ENCODE measurements around the gene CCDC7. TPM values are rescaled to one million over a fixed set of nuclear protein-coding genes. Genes with fewer than 3 reads are reported as not detected.
"Not testable (repeated sequence)": the region's sequence is repeated elsewhere in the genome, so short reads cannot be mapped to it uniquely, and the experiment has no call there.

Gene CCDC7
- total RNA-seq, 2 donors from 2014 or later, result 21.9 to 22.7 TPM

GRCh38 chr10:32646535-32646934, 200.6 kb downstream of the CCDC7 start:
- peaks cover 0 to 18% of the 10 kb centered on the region in 2 donors for H3K9me3 ChIP-seq
- H3K27me3 ChIP-seq, result no peaks in the 10 kb centered on the region
- no peaks in the 10 kb centered on the region for H3K4me1 ChIP-seq
- no peak for DNase-seq (ENCODE audit: low spot score)
- no peaks in the 10 kb centered on the region for H3K36me3 ChIP-seq
- no peak overlapping the region for H3K4me3 ChIP-seq
- no peak for TF ChIP-seq CTCF (IDR thresholded peaks at IDR 0.05)
- no peak overlapping the region for H3K27ac ChIP-seq

DNA sequence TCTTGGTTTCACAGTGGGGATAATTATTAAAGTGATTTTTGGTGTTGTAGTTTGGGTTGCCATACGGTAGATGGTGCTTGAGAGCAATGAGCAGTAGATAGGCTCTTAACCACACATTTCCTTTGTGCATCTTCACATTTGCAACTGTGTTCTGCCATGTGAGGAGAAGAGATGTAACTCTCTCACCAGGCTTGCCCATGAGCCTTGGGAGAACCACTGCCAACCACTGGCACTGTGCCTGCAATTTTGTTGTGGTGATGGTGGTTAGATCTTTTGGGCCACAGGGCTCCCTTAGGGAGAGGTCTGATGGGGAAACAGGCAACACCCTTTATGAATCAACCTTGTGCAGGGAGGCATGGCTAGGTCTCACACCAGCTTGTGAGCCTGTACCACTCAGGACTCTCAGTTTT, 204.3 kb downstream of the CCDC7 start:
- Histone ChIP-seq H3K27ac (no peak overlapping the region), H3K9me3 (peaks cover 0 to 36% of the 10 kb centered on the region in 2 donors), H3K4me3 (no peak overlapping the region), H3K4me1 (no peaks in the 10 kb centered on the region), H3K36me3 (no peaks in the 10 kb centered on the region), H3K27me3 (no peaks in the 10 kb centered on the region)
- TF ChIP-seq CTCF (IDR thresholded peaks at IDR 0.05), result no peak
- no peak for DNase-seq (ENCODE audit: low spot score)

DNA sequence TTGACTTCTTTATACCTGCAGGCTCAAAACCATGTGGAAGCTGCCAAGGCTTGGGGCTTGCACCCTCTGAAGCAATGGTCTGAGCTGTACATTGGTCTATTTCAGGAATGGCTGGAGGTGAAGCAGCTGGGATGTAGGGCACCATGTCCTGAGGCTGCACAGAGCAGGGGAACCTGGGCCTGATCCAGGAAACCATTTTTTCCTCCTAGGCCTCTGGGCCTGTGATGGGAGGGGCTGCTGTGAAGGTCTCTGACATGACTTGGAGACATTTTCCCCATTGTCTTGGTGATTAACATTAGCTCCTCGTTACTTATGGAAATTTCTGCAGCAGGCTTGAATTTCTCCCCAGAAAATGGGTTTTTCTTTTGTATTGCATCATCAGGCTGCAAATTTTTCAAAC, 211.5 kb downstream of the CCDC7 start:
- H3K27me3 ChIP-seq; H3K27ac ChIP-seq; H3K4me1 ChIP-seq; DNase-seq (ENCODE audit: low spot score); H3K4me3 ChIP-seq; H3K36me3 ChIP-seq: not testable (repeated sequence)
- peaks cover 0 to 46% of the 10 kb centered on the region in 2 donors for H3K9me3 ChIP-seq

DNA sequence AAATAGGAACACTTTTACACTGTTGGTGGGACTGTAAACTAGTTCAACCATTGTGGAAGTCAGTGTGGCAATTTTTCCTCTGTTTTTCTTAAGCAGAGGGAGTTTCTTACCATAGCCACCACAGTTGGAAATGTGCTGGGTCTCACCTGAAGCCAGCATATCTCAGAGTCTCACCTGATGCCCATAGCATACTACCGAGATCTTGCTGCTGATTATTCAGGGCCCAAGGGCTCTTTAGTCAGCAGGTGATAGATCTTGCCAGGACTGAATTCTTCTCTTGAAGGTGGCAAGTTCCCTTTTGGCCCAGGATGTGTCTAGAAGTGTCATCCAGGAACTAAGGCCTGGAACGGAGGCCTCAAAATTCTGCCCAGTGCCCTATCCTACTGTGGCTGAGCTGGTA, 215.4 kb downstream of the CCDC7 start:
- Histone ChIP-seq H3K4me1 (no peaks in the 10 kb centered on the region), H3K4me3 (no peak overlapping the region)

GRCh38 chr10:32680803-32681557, 235.0 kb downstream of the CCDC7 start:
- TF ChIP-seq CTCF (IDR thresholded peaks at IDR 0.05), result no peak
- no peaks in the 10 kb centered on the region for H3K4me1 ChIP-seq

More for the DNA sequence above, 215.4 kb downstream of the CCDC7 start:
- no peak for TF ChIP-seq CTCF (IDR thresholded peaks at IDR 0.05)
- Histone ChIP-seq H3K27me3 (no peaks in the 10 kb centered on the region), H3K9me3 (peaks cover 0 to 11% of the 10 kb centered on the region in 2 donors), H3K36me3 (no peaks in the 10 kb centered on the region), H3K27ac (no peak overlapping the region)
- DNase-seq (ENCODE audit: low spot score), result no peak

DNA sequence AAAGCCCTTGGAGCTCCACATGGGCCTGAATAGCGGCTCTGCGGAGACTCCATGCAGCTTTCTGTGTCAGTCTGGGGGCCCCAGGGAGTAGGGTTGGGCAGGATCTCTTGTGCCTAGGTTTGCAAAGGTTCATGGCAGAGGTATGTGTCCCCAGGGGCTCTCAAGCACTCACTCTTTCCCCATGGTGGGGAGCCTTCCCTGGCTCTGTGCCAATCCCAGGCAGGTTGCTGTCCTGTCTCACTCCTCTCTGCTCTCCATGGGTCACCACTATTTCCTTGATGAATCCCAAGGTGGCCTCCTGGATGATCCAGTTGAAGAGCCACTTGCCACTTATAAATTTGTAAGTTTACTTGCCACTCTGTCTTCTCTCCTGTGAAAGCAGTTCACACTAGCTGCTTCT, 238.4 kb downstream of the CCDC7 start:
- no peaks in the 10 kb centered on the region for H3K4me1 ChIP-seq
- H3K27me3 ChIP-seq, result no peaks in the 10 kb centered on the region
- no peak overlapping the region for H3K27ac ChIP-seq
- no peak for TF ChIP-seq CTCF (IDR thresholded peaks at IDR 0.05)
- H3K36me3 ChIP-seq, result no peaks in the 10 kb centered on the region
- peaks cover 0 to 10% of the 10 kb centered on the region in 2 donors for H3K9me3 ChIP-seq
- DNase-seq (ENCODE audit: low spot score), result no peak
- no peak overlapping the region for H3K4me3 ChIP-seq

More at GRCh38 chr10:32680803-32681557, 235.0 kb downstream of the CCDC7 start:
- H3K27ac ChIP-seq, result no peak overlapping the region
- no peak overlapping the region for H3K4me3 ChIP-seq
- H3K27me3 ChIP-seq, result no peaks in the 10 kb centered on the region
- H3K9me3 ChIP-seq, result peaks cover 0 to 29% of the 10 kb centered on the region in 2 donors
- H3K36me3 ChIP-seq, result no peaks in the 10 kb centered on the region
- DNase-seq (ENCODE audit: low spot score), result no peak
